Breast epithelium (tissue), 3 donors: ENCODE data around the gene INSIG1.

Experiments used
- CTCF ChIP-seq, 3 donors: fragments of 450-650 bp; IDR thresholded peaks; one replicate each; pipeline ENCODE4 v1.5.1; 2016 to 2017; ENCODE audit warnings: antibody characterized with exemption in 3 of 3, mild to moderate bottlenecking in 3 of 3, moderate library complexity in 3 of 3
- POLR2A ChIP-seq: fragments of 450-650 bp; IDR thresholded peaks from one replicate; pipeline ENCODE4 v1.6.1; 2016; ENCODE audit warnings: antibody characterized with exemption, mild to moderate bottlenecking, moderate library complexity

GRCh38 chr7:155324012-155324917 is 26.6 kb downstream of the INSIG1 start:
- no peak for TF ChIP-seq CTCF (IDR thresholded peaks at IDR 0.05)
- TF ChIP-seq POLR2A: no peak
